Uterus (tissue), 4 donors: ENCODE data around the gene SYT14. TPM values are rescaled to one million over a fixed set of nuclear protein-coding genes. Genes with fewer than 3 reads are reported as not detected.

Experiments
- DNase-seq, 2 donors: peaks; one replicate each; pipeline ENCODE4 v3.0.0-alpha.2; 2019 to 2020
- H3K27ac ChIP-seq, 2 donors: fragments of 200-600 bp; sonication (generic); 1 replicate in 1 of 2; 2 replicates in 1 of 2; pipeline ENCODE4 v1.5.1; 2016 to 2018
- H3K27me3 ChIP-seq, 2 donors: fragments of 200-600 bp; sonication (generic); one replicate each; pipeline ENCODE4 v1.5.1; 2018 to 2019; ENCODE audit warnings: control low read depth in 1 of 2
- H3K36me3 ChIP-seq, 2 donors: fragments of 200-600 bp; sonication (generic); one replicate each; pipeline ENCODE4 v1.5.1; 2019; ENCODE audit warnings: control low read depth in 1 of 2
- H3K4me1 ChIP-seq, 2 donors: fragments of 200-600 bp; sonication (generic); one replicate each; pipeline ENCODE4 v1.5.1; 2018 to 2019; ENCODE audit warnings: control low read depth in 1 of 2
- H3K4me3 ChIP-seq, 2 donors: fragments of 200-600 bp; sonication (generic); 1 replicate in 1 of 2; 2 replicates in 1 of 2; pipeline ENCODE4 v1.5.1; 2018 to 2019; ENCODE audit warnings: mild to moderate bottlenecking in 1 of 2
- H3K9me3 ChIP-seq, 2 donors: fragments of 200-600 bp; sonication (generic); one replicate each; pipeline ENCODE4 v1.5.1; 2019; ENCODE audit warnings: control low read depth in 1 of 2
- CTCF ChIP-seq, 4 experiments: fragments of 200-600 bp in 2 of 4; fragments of 450-650 bp in 2 of 4; sonication (generic) in 2 of 4; IDR thresholded peaks; one replicate each; pipeline ENCODE4 v1.5.1; 2016 to 2019; ENCODE audit warnings: antibody characterized with exemption in 4 of 4, mild to moderate bottlenecking in 2 of 4, moderate library complexity in 1 of 4
- POLR2A ChIP-seq, 2 donors: fragments of 450-650 bp; IDR thresholded peaks; one replicate each; pipeline ENCODE4 v1.6.1; 2016; ENCODE audit warnings: antibody characterized with exemption in 2 of 2, mild to moderate bottlenecking in 1 of 2, moderate library complexity in 1 of 2
- intact Hi-C: fragments of 100-400 bp; cut with DNase I; formaldehyde crosslinking; loops from one replicate; pipeline ENCODE4 v1.15.1; 2023; ENCODE audit warnings: low total_unique reads
- total RNA-seq, 4 donors: library from RNA; depleted of rRNA in 3 of 4; stranded (reverse); fragments of >200 nt in 3 of 4; gene quantifications; one replicate each; pipeline versions ENCODE4 v1.1.0 to v1.2.4, GENCODE V29; 2014 to 2023
- donor health status: DM: yes; HTN: yes; CAD: no.

Gene SYT14
- total RNA-seq, 4 donors from 2014 or later = under 0.01 to 1.0 TPM; not detected in 2

- H3K9me3 ChIP-seq = no peaks in the 10 kb centered on the region
- H3K4me3 ChIP-seq = no peak overlapping the region
- no peak for TF ChIP-seq CTCF (IDR thresholded peaks at IDR 0.05)
- no peak for DNase-seq
- intact Hi-C loops = no loop called here
- no peak overlapping the region for H3K27ac ChIP-seq
- H3K4me1 ChIP-seq = no peaks in the 10 kb centered on the region
- H3K27me3 ChIP-seq = peaks cover 0 to 7% of the 10 kb centered on the region in 2 donors
- no peaks in the 10 kb centered on the region for H3K36me3 ChIP-seq
Measured at GRCh38 chr1:209999005-209999404, 61.0 kb downstream of the SYT14 start.

DNA sequence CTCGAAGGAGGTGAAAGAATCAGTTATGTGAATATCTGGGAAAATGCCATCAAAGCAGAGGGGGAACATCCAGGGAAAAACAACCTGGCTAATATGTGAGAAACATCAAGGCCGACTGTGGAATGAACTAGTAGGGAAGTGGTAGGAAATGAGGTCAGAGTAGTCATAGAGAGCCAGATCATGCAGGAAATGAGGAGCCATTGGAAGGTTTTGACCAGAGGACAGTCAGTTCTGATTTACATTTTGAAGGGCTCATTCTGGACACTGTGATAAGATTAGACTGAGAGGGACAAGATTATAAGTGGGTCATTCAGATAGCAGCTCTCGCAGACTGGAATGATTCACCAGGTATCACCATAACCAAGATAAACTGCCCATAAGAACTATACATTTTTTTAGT is 63.7 kb downstream of the SYT14 start:
- no peak for DNase-seq
- TF ChIP-seq POLR2A (IDR thresholded peaks at IDR 0.05) (no peak), CTCF (IDR thresholded peaks at IDR 0.05) (no peak)
- H3K27me3 ChIP-seq = peaks cover 0 to 7% of the 10 kb centered on the region in 2 donors
- no peaks in the 10 kb centered on the region for H3K4me1 ChIP-seq
- no peaks in the 10 kb centered on the region for H3K36me3 ChIP-seq
- intact Hi-C loops = no loop called here
- no peak overlapping the region for H3K27ac ChIP-seq
- H3K4me3 ChIP-seq = no peak overlapping the region
- H3K9me3 ChIP-seq = no peaks in the 10 kb centered on the region

- TF ChIP-seq POLR2A (IDR thresholded peaks at IDR 0.05) (no peak), CTCF (IDR thresholded peaks at IDR 0.05) (no peak)
- no peak for DNase-seq
- Histone ChIP-seq H3K4me1 (no peaks in the 10 kb centered on the region), H3K4me3 (no peak overlapping the region), H3K9me3 (no peaks in the 10 kb centered on the region), H3K36me3 (no peaks in the 10 kb centered on the region), H3K27me3 (peaks cover 0 to 2% of the 10 kb centered on the region in 2 donors), H3K27ac (no peak overlapping the region)
- intact Hi-C loops = no loop called here
Measured at GRCh38 chr1:210003501-210003900, 65.5 kb downstream of the SYT14 start.

GRCh38 chr1:210010161-210010560 is 72.1 kb downstream of the SYT14 start:
- no peak for TF ChIP-seq POLR2A (IDR thresholded peaks at IDR 0.05)
- no peak for TF ChIP-seq CTCF (IDR thresholded peaks at IDR 0.05)
- DNase-seq = no peak
- intact Hi-C loops = no loop called here
- no peaks in the 10 kb centered on the region for H3K4me1 ChIP-seq
- H3K9me3 ChIP-seq = no peaks in the 10 kb centered on the region
- no peaks in the 10 kb centered on the region for H3K36me3 ChIP-seq
- no peak overlapping the region for H3K4me3 ChIP-seq
- no peaks in the 10 kb centered on the region for H3K27me3 ChIP-seq
- no peak overlapping the region for H3K27ac ChIP-seq

GRCh38 chr1:210021145-210021860 is 83.3 kb downstream of the SYT14 start:
- Histone ChIP-seq H3K4me1 (no peaks in the 10 kb centered on the region), H3K27ac (no peak overlapping the region), H3K27me3 (no peaks in the 10 kb centered on the region), H3K4me3 (no peak overlapping the region), H3K9me3 (no peaks in the 10 kb centered on the region), H3K36me3 (no peaks in the 10 kb centered on the region)
- intact Hi-C loops = no loop called here
- no peak for DNase-seq
- TF ChIP-seq CTCF (IDR thresholded peaks at IDR 0.05) (no peak), POLR2A (IDR thresholded peaks at IDR 0.05) (no peak)
